Neural cell (in vitro differentiated cells): Measurements from ENCODE around the gene DARS1. TPM values are rescaled to one million over a fixed set of nuclear protein-coding genes. Genes with fewer than 3 reads are reported as not detected.

Experiments used
- H2AFZ ChIP-seq: fragments of 200-600, 300-800 bp; sonication (generic), shearing (Covaris generic); 2 replicates; pipeline ENCODE4 v1.6.0; 2014; ENCODE audit warnings: low read depth, mild to moderate bottlenecking, antibody characterized with exemption, low read length, moderate library complexity
- H3F3A ChIP-seq: fragments of 200-600 bp; shearing (Covaris generic); 2 replicates; pipeline ENCODE4 v1.6.1; 2016; ENCODE audit warnings: mild to moderate bottlenecking, moderate library complexity, mixed read lengths, antibody characterized with exemption, low read length; ENCODE audit not compliant: insufficient read depth, poor library complexity, severe bottlenecking
- H3K27ac ChIP-seq: fragments of 200-600, 300-800 bp; sonication (generic), shearing (Covaris generic); 2 replicates; pipeline ENCODE4 v1.5.1; 2014; ENCODE audit warnings: mild to moderate bottlenecking, low read length, moderate library complexity
- H3K27me3 ChIP-seq: fragments of 300-800, 200-600 bp; sonication (generic), shearing (Covaris generic); 2 replicates; pipeline ENCODE4 v1.6.0; 2014; ENCODE audit warnings: mild to moderate bottlenecking, low read depth, low read length, moderate library complexity; ENCODE audit not compliant: insufficient read depth
- H3K36me3 ChIP-seq: fragments of 300-800, 200-600 bp; sonication (generic), shearing (Covaris generic); 2 replicates; pipeline ENCODE4 v1.5.1; 2014; ENCODE audit warnings: mild to moderate bottlenecking, antibody characterized with exemption, low read length, moderate library complexity; ENCODE audit not compliant: insufficient read depth
- H3K4me2 ChIP-seq: fragments of 300-800, 200-600 bp; sonication (generic), shearing (Covaris generic); 2 replicates; pipeline ENCODE4 v1.6.0; 2014; ENCODE audit warnings: mild to moderate bottlenecking, low read length
- H3K4me3 ChIP-seq: fragments of 300-800, 200-600 bp; sonication (generic), shearing (Covaris generic); 2 replicates; pipeline ENCODE4 v1.5.1; 2014; ENCODE audit warnings: mild to moderate bottlenecking, low read length, moderate library complexity
- H3K79me2 ChIP-seq: fragments of 200-600 bp; shearing (Covaris generic); replicated peaks from 2 replicates; pipeline ENCODE4 v1.6.0; 2014; ENCODE audit warnings: mild to moderate bottlenecking, low read length, moderate library complexity; ENCODE audit not compliant: insufficient read depth
- H3K9ac ChIP-seq: fragments of 300-800, 200-600 bp; sonication (generic), shearing (Covaris generic); 2 replicates; pipeline ENCODE4 v1.6.1; 2016; ENCODE audit warnings: mild to moderate bottlenecking, low read length, mixed read lengths
- H3K9me2 ChIP-seq: fragments of 200-600 bp; shearing (Covaris generic); 2 replicates; pipeline ENCODE4 v1.6.1; 2016; ENCODE audit warnings: mild to moderate bottlenecking, low read length, mixed read lengths; ENCODE audit not compliant: insufficient read depth
- H3K9me3 ChIP-seq: fragments of 200-600, 300-800 bp; sonication (generic), shearing (Covaris generic); 2 replicates; pipeline ENCODE4 v1.6.1; 2016; ENCODE audit warnings: mild to moderate bottlenecking, mixed run types, low read length, moderate library complexity, mixed read lengths
- H4K20me1 ChIP-seq: fragments of 200-600 bp; shearing (Covaris generic); 2 replicates; pipeline ENCODE4 v1.6.1; 2016; ENCODE audit warnings: mild to moderate bottlenecking, mixed run types; ENCODE audit not compliant: insufficient read depth
- CTCF ChIP-seq: fragments of 450-650 bp; IDR thresholded peaks from 2 replicates; pipeline ENCODE4 v1.5.1; 2014; ENCODE audit warnings: antibody characterized with exemption, mild to moderate bottlenecking, moderate library complexity; ENCODE audit not compliant: poor library complexity, severe bottlenecking
- EP300 ChIP-seq: fragments of 450-650 bp; conservative IDR thresholded peaks from 2 replicates; pipeline ENCODE4 v1.6.1; 2014; ENCODE audit warnings: antibody characterized with exemption, mild to moderate bottlenecking, moderate library complexity; ENCODE audit not compliant: poor library complexity, severe bottlenecking
- EZH2 ChIP-seq: fragments of 200-600, 300-800 bp; shearing (Covaris generic), sonication (generic); IDR thresholded peaks from 2 replicates; pipeline ENCODE4 v1.6.1; 2014; ENCODE audit warnings: antibody characterized with exemption, low read length, borderline replicate concordance, mild to moderate bottlenecking; ENCODE audit not compliant: insufficient read depth, poor library complexity, severe bottlenecking
- MXI1 ChIP-seq: fragments of 450-650 bp; conservative IDR thresholded peaks from 2 replicates; pipeline ENCODE4 v1.6.1; 2014; ENCODE audit warnings: antibody characterized with exemption, mild to moderate bottlenecking; ENCODE audit not compliant: poor library complexity, severe bottlenecking
- POLR2AphosphoS5 ChIP-seq: IDR thresholded peaks from 2 replicates; pipeline ENCODE4 v1.6.1; 2012
- RAD21 ChIP-seq: fragments of 450-650 bp; conservative IDR thresholded peaks from 2 replicates; pipeline ENCODE4 v1.6.1; 2014; ENCODE audit warnings: antibody characterized with exemption, mild to moderate bottlenecking, moderate library complexity
- REST ChIP-seq: IDR thresholded peaks from 2 replicates; pipeline ENCODE4 v1.6.1; 2012; ENCODE audit warnings: borderline replicate concordance
- SMC3 ChIP-seq: fragments of 450-650 bp; conservative IDR thresholded peaks from 2 replicates; pipeline ENCODE4 v1.6.1; 2014; ENCODE audit warnings: antibody characterized with exemption, mild to moderate bottlenecking, moderate library complexity; ENCODE audit not compliant: poor library complexity
- TAF1 ChIP-seq: IDR thresholded peaks from 2 replicates; pipeline ENCODE4 v1.6.1; 2012; ENCODE audit warnings: low read depth
- polyA plus RNA-seq: library from polyadenylated mRNA; depleted of rRNA; stranded (reverse); fragments of >200 nt; gene quantifications from 2 replicates; pipeline ENCODE4 v1.2.3, GENCODE V29; 2014

Gene DARS1
- polyA plus RNA-seq, 1 donor from 2014 or later: 37.9 TPM

- no peak overlapping the region for H3K27ac ChIP-seq
- no peak overlapping the region for H2AFZ ChIP-seq
- no peaks in the 10 kb centered on the region for H3K27me3 ChIP-seq
- no peak overlapping the region for H3K4me2 ChIP-seq
- no peak overlapping the region for H3K9ac ChIP-seq
- H3K9me3 ChIP-seq: no peaks in the 10 kb centered on the region
- no peak overlapping the region for H3K4me3 ChIP-seq
- H3F3A ChIP-seq: no peaks in the 10 kb centered on the region
- TF ChIP-seq POLR2AphosphoS5 (no peak), CTCF (no peak), RAD21 (no peak), EP300 (no peak), EZH2 (no peak), TAF1 (no peak), REST (no peak), SMC3 (no peak), MXI1 (no peak)
- no peaks in the 10 kb centered on the region for H3K79me2 ChIP-seq
- no peaks in the 10 kb centered on the region for H4K20me1 ChIP-seq
- no peaks in the 10 kb centered on the region for H3K36me3 ChIP-seq
- no peaks in the 10 kb centered on the region for H3K9me2 ChIP-seq
These were observed 10.9 kb upstream of the DARS1 start for GRCh38 chr2:135996304-135996703.

- no peaks in the 10 kb centered on the region for H3F3A ChIP-seq
- no peak overlapping the region for H2AFZ ChIP-seq
- H3K36me3 ChIP-seq: no peaks in the 10 kb centered on the region
- H3K79me2 ChIP-seq: no peaks in the 10 kb centered on the region
- no peak overlapping the region for H3K4me2 ChIP-seq
- no peaks in the 10 kb centered on the region for H4K20me1 ChIP-seq
- H3K9ac ChIP-seq: no peak overlapping the region
- no peaks in the 10 kb centered on the region for H3K9me3 ChIP-seq
- no peaks in the 10 kb centered on the region for H3K9me2 ChIP-seq
- no peaks in the 10 kb centered on the region for H3K27me3 ChIP-seq
- H3K27ac ChIP-seq: no peak overlapping the region
- no peak overlapping the region for H3K4me3 ChIP-seq
- no peak for TF ChIP-seq TAF1
- no peak for TF ChIP-seq RAD21
- TF ChIP-seq REST: no peak
- TF ChIP-seq CTCF: no peak
- no peak for TF ChIP-seq SMC3
- no peak for TF ChIP-seq EP300
- TF ChIP-seq MXI1: no peak
- TF ChIP-seq POLR2AphosphoS5: no peak
- TF ChIP-seq EZH2: no peak
These were observed 8.9 kb upstream of the DARS1 start for GRCh38 chr2:135994281-135994680.
